ENCODE results near the gene ABHD14A.
A peak's percentile ranks its signal among the peaks of the same experiment; 100 is the strongest.

The ABHD14A gene

DNA sequence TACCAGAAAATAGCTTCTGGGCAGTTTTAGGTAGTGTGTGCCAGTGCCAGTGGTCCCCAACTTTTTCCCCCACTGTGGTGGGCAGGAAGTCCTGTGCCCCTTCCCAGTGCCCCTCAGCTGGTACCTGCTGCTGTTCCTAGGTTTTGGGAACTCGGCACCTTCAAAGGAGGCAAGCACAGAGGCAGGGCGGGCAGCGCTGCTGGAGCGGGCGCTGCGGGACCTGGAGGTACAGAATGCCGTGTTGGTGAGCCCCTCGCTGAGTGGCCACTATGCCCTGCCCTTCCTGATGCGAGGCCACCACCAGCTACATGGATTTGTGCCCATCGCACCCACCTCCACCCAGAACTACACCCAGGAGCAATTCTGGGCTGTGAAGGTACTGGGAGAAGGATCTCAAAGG lies 5.4 kb downstream of the ABHD14A start:
- Histone ChIP-seq H3K4me3 (ENCODE audit: insufficient read depth, low read length, poor library complexity, severe bottlenecking) (no peak overlapping the region), H3K27ac (ENCODE audit: low read depth, low read length) (no peak overlapping the region), H3F3A (ENCODE audit: insufficient read depth) (peaks cover 32% of the 10 kb centered on the region), H3K9me3 (ENCODE audit: insufficient read depth, low read length) (no peaks in the 10 kb centered on the region), H3K79me2 (ENCODE audit: insufficient read depth, low read length) (peaks cover 7% of the 10 kb centered on the region; the same call in 1 of the 2 replicates), H4K20me1 (ENCODE audit: low read depth, low read length) (no peaks in the 10 kb centered on the region), H3K9me2 (replicated peaks; ENCODE audit: insufficient read depth, low read length) (no peaks in the 10 kb centered on the region), H3K27me3 (ENCODE audit: low read length) (no peaks in the 10 kb centered on the region), H3K9ac (ENCODE audit: low read length) (no peak overlapping the region), H2AFZ (ENCODE audit: low read depth, low read length, severe bottlenecking) (no peak overlapping the region), H3K4me2 (ENCODE audit: low read depth, low read length, poor library complexity, severe bottlenecking) (no peak overlapping the region), H3K36me3 (ENCODE audit: low read length) (no peaks in the 10 kb centered on the region)
- TF ChIP-seq CTCF (IDR thresholded peaks at IDR 0.05; ENCODE audit: insufficient read depth, low read length, poor library complexity, severe bottlenecking): no peak
- TF ChIP-seq EZH2phosphoT487 (conservative IDR thresholded peaks at IDR 0.05; ENCODE audit: low read length): no peak

DNA sequence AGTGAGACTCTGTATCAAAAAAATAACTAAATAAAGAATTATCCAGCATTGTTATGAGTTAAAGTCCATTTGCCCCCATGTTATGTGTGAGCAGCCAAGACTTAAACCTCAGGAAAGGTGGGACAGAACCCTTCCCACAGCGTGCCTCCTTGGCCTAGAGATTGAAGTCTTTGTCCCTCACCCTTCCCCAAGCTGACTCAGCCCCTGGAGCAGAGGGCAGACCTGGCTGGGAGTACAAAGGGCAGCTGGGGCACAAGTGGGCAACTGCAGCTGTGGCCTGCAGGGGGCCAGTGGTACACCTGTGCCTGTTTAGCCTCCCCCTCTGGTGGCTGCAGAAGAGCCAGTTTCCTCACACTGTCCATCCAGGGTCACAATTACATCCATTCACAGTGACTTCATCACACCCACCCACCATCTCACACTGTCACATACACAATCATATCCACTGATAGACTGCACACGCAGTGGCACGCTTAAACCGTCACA lies 7.5 kb downstream of the ABHD14A start:
- H3K36me3 ChIP-seq (ENCODE audit: low read length): no peaks in the 10 kb centered on the region
- H3K79me2 ChIP-seq (ENCODE audit: insufficient read depth, low read length): peaks cover 7% of the 10 kb centered on the region; the same call in 1 of the 2 replicates
- no peaks in the 10 kb centered on the region for H4K20me1 ChIP-seq (ENCODE audit: low read depth, low read length)
- peak overlapping the region; percentile 75 for H3K4me3 ChIP-seq (ENCODE audit: insufficient read depth, low read length, poor library complexity, severe bottlenecking)
- peak overlapping the region; percentile 56 for H2AFZ ChIP-seq (ENCODE audit: low read depth, low read length, severe bottlenecking)
- H3K9ac ChIP-seq (ENCODE audit: low read length): peak overlapping the region; percentile 71
- H3F3A ChIP-seq (ENCODE audit: insufficient read depth): peaks cover 15% of the 10 kb centered on the region
- H3K9me3 ChIP-seq (ENCODE audit: insufficient read depth, low read length): no peaks in the 10 kb centered on the region
- H3K27ac ChIP-seq (ENCODE audit: low read depth, low read length): peak overlapping the region; percentile 71
- H3K4me2 ChIP-seq (ENCODE audit: low read depth, low read length, poor library complexity, severe bottlenecking): peak overlapping the region; percentile 82
- no peaks in the 10 kb centered on the region for H3K9me2 ChIP-seq (replicated peaks; ENCODE audit: insufficient read depth, low read length)
- TF ChIP-seq CTCF (IDR thresholded peaks at IDR 0.05; ENCODE audit: insufficient read depth, low read length, poor library complexity, severe bottlenecking): peak; percentile 60
- no peak for TF ChIP-seq EZH2phosphoT487 (conservative IDR thresholded peaks at IDR 0.05; ENCODE audit: low read length)
- H3K27me3 ChIP-seq (ENCODE audit: low read length): no peaks in the 10 kb centered on the region

DNA sequence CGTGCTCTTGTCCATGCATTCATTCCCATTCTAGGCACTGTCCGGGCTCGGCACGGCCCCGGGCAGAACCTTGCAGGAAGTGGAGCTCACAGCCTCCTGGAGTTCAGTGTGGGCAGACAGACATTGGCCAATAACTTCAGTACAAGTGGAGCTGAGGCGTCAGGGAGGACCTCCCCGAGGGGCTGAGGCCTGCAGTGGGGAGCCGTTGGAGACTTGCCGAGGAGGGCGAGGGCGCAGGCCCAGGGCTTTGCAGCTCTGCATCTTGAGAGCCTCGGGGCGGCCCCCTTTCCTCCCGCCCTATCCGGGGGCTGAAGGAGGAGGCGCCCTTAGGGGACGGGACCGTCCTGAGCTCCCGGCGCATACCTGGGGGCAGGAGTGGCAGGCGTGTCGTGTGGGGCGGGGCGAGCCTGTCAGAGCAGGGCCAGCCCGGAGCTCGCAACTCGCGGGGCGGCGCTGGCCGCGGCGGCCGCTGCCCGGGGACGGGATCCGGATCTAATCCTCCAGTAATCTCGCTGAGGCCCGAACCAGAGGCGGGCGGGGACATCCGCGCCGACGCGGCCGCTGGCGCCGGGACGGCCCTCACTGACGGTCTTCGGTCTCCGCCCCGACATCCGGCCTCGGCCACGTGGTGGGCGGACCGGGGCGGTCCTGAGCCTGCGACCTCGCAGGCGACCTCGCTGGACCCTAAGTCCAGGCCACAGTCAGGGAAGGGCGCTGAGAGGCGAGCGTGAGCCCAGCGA lies 8.1 kb downstream of the ABHD14A start, which contains the start of gene ACY1:
ACY1 (plus strand) TSS at position 698 of the 740 bp plus-strand sequence. CDS start 530 bp downstream, outside the sequence.
- Histone ChIP-seq H3F3A (ENCODE audit: insufficient read depth) (peaks cover 15% of the 10 kb centered on the region), H3K4me3 (ENCODE audit: insufficient read depth, low read length, poor library complexity, severe bottlenecking) (peak within 1 kb of the TSS; percentile 75), H3K79me2 (ENCODE audit: insufficient read depth, low read length) (peaks cover 7% of the 10 kb centered on the region; the same call in 1 of the 2 replicates), H4K20me1 (ENCODE audit: low read depth, low read length) (no peaks in the 10 kb centered on the region), H3K4me2 (ENCODE audit: low read depth, low read length, poor library complexity, severe bottlenecking) (peak within 1 kb of the TSS; percentile 82), H3K27ac (ENCODE audit: low read depth, low read length) (peak within 1 kb of the TSS; percentile 71), H3K27me3 (ENCODE audit: low read length) (no peaks in the 10 kb centered on the region), H3K9me3 (ENCODE audit: insufficient read depth, low read length) (no peaks in the 10 kb centered on the region), H3K36me3 (ENCODE audit: low read length) (no peaks in the 10 kb centered on the region), H3K9me2 (replicated peaks; ENCODE audit: insufficient read depth, low read length) (no peaks in the 10 kb centered on the region), H3K9ac (ENCODE audit: low read length) (peak within 1 kb of the TSS; percentile 71), H2AFZ (ENCODE audit: low read depth, low read length, severe bottlenecking) (peak within 1 kb of the TSS; percentile 56)
- TF ChIP-seq EZH2phosphoT487 (conservative IDR thresholded peaks at IDR 0.05; ENCODE audit: low read length) (no peak), CTCF (IDR thresholded peaks at IDR 0.05; ENCODE audit: insufficient read depth, low read length, poor library complexity, severe bottlenecking) (no peak)

Measured in SU-DHL-6 (cell line).